Left renal cortex interstitium (tissue), 4 donors: ENCODE results near the gene NOX4. TPM values are rescaled to one million over a fixed set of nuclear protein-coding genes. Genes with fewer than 3 reads are reported as not detected.
"Not testable (repeated sequence)": the region's sequence is repeated elsewhere in the genome, so short reads cannot be mapped to it uniquely, and the experiment has no call there.

Experiments
- DNase-seq, 4 donors: peaks; one replicate each; pipeline ENCODE4 v3.0.0-alpha.2; 2013; ENCODE audit warnings: low read depth in 4 of 4, low spot score in 2 of 4, missing footprints in 1 of 4
- polyA plus RNA-seq, 4 donors: library from polyadenylated mRNA; unstranded; fragments of 120-200 nt; gene quantifications; one replicate each; pipeline ENCODE4 v1.2.1, GENCODE V29; 2013; ENCODE audit not compliant: insufficient read length in 4 of 4

The NOX4 gene
- polyA plus RNA-seq, 4 donors = 33.4 to 52.3 (median 45.3) TPM

DNA sequence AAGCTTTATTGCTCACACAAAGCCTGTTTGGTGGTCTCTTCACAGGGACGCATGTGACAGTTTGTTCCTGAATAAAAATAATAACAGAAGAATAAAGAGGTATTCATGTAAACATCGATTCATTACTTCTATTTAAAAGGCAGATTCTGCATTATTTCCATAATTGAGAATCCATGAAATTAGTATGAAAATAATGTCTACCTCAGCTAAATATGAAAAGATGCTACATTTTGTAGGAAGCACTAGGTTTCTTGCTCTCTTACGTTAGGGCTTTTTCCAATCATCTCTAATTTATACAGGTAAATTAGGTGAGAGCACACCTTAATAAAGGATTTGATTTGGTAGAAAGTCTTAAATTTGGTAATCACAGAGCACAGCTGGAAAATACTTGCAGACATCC is 103.7 kb downstream of the NOX4 start:
- not testable (repeated sequence) for DNase-seq

DNA sequence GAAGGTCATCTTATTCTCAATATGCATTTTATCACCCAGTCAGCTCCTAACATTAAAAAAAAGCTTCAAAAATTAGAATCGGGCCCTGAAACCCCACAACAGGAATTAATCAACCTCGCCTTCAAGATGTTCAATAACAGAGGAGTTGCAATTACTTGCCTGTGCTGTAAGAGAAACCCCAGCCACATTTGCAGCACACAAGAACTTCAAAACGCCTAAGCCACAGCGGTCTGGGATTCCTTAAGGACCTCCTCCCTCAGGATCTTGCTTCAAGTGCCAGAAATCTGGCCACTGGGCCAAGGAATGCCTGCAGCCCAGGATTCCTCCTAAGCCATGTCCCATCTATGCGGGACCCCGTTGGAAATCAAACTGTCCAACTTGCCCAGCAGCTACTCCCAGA is 108.2 kb downstream of the NOX4 start:
- not testable (repeated sequence) for DNase-seq

GRCh38 chr11:89381094-89381493 is 110.1 kb downstream of the NOX4 start:
- no peak for DNase-seq

DNA sequence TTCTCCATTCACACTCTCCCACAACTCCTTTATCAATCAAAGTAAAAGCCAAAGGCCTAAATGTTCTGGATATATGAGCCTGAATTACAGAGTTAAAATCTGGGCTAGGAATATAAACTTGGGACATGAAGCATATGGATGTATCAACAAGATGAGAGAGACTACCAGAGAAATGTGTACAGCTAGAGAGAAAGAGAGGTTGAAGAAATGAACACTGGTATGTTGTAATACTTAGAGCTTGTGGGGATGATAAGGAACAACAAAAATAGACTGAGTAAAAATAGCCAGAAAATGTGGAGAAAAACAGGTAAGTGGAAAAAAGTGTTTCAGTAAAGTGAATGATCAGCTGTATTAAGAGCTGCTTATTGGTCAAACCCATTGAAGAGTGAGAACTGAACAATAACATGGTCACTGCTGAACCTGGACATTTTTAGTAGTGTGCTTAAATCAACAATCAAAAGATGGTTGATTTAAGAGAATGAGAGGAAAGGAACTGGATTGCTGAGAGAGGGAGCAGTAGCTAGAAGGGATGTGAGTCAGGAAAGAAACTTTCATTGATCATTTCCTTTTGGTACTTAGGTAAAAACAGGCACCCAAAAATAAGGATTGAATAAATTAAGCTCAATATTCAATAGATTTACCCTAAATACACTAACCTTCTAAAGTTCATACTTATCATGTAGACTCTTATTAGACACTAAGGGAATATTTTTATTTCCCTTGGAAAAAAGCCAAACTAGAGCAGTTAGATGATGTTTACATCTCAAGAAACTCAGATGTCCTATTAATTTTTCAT is 111.0 kb downstream of the NOX4 start:
- not testable (repeated sequence) for DNase-seq

- not testable (repeated sequence) for DNase-seq
These were observed 112.2 kb downstream of the NOX4 start for GRCh38 chr11:89378986-89379385.

DNA sequence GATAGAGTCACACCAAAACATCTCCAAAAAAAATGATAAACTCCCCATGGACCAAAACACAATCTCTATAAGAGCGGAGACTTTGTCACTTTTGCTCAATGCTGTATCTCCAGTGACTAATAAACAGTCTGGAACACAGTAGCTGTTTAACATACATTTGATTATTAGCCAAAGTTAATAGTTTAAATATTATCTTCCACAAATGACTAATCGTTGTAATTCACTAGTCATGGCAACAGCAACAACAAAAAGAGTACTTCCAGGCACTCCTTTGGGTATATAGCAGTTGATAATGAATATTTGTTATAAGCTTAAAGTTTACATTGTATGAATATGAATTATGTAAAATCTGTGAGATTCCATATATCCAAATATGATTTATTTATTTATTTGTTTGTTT is 121.8 kb downstream of the NOX4 start:
- DNase-seq = not testable (repeated sequence)

- not testable (repeated sequence) for DNase-seq
These were observed 126.3 kb downstream of the NOX4 start for GRCh38 chr11:89364856-89365255.

DNA sequence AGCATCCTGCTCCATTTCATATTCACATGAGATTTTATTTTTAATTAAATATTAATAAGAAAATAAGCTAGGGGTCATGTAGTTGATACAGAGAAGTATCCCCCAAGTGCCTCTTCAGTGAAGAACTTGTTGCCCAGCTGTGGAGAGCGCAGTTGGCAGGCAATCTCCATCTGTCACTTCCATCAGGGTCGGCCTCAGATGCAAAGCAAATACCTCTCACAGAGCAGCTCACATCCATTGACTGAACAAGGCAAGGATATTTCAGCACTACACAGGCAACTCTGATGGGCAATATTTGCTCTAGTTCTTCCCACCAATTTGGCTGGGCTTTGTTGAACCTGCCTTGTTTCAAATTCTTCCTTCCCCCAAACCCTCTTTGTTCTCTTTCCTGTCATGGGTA is 129.4 kb downstream of the NOX4 start:
- no peak for DNase-seq

GRCh38 chr11:89359208-89359607 is 132.0 kb downstream of the NOX4 start:
- DNase-seq = not testable (repeated sequence)

DNA sequence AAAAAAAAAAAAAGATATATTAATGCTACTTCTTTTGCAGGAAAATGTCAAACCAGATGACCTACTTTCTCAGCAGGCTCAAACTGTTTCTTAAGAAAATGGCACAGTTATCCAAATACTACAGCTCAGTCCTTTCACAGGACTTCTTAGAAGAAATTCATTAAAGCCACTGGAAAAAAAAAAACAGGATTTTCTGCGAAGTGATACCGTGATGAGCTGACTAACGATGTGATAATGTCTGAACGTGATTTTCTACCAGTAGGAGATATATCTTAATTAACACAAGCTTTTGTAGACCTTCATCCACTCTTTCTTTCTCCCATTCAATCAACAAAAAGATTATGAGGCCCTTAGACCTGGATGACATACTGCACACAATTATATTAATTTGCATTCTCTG is 132.4 kb downstream of the NOX4 start:
- DNase-seq = no peak

DNA sequence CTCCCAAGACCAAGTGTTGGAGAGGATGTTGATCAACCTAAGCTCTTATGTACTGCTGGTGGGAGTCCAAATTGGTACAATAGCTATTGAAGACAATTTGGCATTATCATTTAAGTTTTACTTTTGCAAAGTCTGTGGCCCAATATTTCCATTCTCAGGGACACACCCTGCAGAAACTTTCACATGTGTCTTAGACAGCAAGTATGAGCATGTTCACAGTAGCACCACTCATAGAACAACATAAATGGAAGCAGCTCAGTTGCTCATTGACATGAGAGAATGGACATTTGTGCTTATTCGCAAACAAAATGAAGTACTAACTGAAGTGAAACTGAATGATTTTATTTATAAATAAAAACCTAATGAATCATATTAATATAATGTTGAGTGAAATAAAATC is 135.5 kb downstream of the NOX4 start:
- no peak for DNase-seq

DNA sequence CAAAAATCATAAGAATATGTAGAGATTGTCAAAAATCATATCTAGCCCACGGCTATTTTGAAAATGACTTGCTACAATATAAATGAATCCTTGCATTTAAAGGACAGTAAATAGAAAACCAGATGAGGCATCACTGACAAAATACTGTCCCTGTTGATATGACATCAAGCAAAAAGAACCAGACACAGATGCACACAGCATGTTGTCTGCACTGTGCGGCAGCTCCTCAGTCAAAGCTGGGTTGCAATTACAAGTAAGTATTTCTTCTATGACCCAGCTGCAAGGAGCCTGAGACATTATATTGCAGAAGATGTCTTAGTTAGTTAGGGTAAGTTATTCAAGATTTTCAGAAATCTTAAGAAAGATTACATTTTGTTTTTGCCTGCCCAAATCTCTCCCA is 136.7 kb downstream of the NOX4 start:
- DNase-seq = not testable (repeated sequence)

DNA sequence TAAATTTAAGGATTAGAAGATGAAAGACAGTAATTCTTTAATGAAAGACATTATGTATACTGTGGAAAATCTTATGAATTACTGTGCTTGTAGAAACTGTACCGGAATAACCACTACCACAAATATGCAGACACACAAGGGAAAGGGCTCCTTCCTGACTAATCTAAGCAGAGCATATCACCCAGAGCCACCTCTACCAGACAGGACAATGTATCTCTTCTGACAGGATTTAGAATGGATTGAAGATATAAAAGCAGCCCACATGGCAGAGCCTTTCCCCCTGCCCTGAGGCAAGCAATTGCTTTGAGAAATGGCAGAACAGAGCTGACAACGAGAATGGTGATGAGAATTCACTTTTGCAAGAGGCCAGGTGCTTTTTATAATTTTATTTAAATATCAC is 144.1 kb downstream of the NOX4 start:
- no peak for DNase-seq

DNA sequence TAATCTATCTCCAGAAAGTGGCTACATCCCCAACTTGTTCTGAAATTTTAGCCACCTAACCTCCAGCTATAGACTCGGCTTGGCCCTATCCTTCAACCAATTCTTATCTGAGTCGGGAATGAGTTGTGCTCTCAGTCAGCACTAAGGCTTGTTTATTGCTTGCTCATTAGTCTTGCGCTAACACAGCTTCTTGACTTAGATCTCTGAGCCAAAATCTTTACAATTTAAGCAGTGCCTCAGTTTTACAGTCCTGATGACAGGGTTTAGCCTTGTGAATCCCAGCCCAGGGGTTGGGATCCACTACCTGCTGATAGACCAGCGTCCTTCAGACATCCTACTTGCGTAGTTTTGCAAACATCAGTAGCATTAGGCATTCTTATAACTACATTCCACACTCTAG is 144.6 kb downstream of the NOX4 start:
- DNase-seq = no peak

GRCh38 chr11:89342880-89343572 is 148.1 kb downstream of the NOX4 start:
- DNase-seq = not testable (repeated sequence)

- not testable (repeated sequence) for DNase-seq
These were observed 150.7 kb downstream of the NOX4 start for GRCh38 chr11:89340450-89340849.

DNA sequence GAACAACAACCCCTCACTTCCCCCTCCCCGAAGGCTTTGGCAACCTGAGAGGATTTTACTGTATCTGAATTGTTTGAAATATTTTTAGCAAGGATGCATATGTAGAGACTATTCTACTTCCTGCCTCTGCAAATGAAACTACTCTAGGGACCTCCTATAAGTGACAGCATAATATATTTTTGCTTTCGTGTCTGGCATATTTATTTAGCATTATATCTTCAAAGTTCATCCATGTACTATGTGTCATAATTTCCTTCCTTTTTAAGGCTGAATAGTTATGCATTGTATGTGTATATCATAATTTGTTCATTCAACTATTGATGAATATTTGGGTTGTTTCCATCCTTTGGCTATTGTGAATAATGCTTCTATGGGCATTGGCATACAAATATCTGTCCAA is 153.1 kb downstream of the NOX4 start:
- not testable (repeated sequence) for DNase-seq

DNA sequence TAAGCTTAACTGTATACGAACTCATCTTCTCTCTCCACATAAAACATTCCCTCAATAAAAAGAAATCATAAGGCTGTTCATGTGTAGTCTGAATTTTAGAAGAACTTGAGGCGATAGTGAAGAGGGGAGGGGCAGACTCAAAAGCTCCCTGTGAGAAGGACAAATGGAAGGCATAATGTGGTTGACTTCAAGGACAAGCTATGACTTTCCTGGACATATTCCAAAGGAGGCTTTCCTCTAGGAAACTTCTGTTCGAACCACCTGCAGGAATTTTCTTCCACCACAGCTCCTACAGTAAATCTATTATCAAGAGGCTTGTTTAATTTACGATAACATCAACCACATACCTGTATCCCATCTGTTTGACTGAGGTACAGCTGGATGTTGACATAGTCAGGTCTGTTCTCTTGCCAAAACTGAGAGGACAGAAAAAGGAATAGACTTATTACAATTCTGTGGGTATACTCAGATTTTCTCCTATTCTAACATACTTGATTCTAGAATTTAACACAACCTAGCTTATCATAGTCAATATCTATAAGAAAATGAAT is 154.0 kb downstream of the NOX4 start:
- not testable (repeated sequence) for DNase-seq

- DNase-seq = not testable (repeated sequence)
These were observed 157.5 kb downstream of the NOX4 start for GRCh38 chr11:89333704-89334103.

DNA sequence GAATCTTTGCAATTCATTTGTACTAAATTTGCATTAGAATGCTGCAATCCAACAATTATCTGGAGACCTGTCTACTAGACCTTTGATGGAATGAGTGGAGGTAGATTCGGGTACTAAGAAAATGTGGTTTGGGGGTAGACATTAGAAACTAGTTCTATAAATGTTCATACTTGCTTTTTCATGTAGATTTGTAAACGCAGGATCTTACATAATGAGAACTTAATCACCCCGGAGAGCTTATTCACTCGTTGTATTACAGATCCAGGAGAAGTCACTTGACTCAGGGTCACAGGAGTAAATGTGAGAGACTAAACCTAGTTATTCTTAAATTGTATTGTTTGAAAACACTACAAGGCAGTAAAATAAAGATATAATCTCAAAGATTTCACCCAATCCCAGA is 159.2 kb downstream of the NOX4 start:
- DNase-seq = not testable (repeated sequence)

- no peak for DNase-seq
These were observed 163.3 kb downstream of the NOX4 start for GRCh38 chr11:89327885-89328284.

GRCh38 chr11:89321401-89321800 is 169.8 kb downstream of the NOX4 start:
- DNase-seq = no peak
